Measurements from ENCODE around the gene SV2B.

DNA sequence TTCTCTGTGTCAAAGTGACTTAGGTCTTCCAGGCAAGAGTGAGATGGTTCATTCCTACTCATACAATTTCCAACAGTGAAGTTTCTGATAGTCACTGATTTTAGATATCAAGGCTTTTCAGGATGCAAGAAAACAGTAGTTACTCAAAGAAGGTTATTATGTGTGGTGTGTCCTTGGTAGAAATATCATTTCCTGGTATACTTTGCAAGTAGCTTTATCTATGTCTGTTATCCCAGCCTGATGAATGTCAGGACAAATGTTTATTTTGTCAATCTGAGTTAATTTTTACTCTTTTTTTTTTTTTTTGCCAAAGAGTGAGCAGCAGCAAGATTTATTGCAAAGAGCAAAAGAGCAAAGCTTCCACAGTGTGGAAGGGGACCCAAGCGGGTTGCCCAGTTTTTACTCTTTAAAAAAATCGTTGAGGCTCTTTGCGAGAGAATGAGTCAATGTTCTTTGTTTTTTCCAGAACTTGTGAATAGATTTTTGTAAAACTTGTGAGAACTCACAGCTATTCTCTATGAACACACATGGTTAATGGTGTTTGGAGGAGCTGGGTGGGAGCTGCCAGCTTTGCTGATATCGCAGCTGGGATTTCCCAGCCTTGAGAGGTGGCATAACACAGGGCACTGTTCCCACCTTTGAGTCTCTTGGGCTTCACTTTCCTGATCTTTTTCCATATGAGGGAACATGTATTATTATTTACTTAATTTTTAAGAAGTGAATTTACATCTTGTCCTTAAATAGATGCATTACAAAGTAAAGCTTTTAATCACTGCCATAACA, 51.9 kb downstream of the SV2B start:
- TF ChIP-seq POLR2A (IDR thresholded peaks at IDR 0.05), result no peak
- TF ChIP-seq, protein P1, sequence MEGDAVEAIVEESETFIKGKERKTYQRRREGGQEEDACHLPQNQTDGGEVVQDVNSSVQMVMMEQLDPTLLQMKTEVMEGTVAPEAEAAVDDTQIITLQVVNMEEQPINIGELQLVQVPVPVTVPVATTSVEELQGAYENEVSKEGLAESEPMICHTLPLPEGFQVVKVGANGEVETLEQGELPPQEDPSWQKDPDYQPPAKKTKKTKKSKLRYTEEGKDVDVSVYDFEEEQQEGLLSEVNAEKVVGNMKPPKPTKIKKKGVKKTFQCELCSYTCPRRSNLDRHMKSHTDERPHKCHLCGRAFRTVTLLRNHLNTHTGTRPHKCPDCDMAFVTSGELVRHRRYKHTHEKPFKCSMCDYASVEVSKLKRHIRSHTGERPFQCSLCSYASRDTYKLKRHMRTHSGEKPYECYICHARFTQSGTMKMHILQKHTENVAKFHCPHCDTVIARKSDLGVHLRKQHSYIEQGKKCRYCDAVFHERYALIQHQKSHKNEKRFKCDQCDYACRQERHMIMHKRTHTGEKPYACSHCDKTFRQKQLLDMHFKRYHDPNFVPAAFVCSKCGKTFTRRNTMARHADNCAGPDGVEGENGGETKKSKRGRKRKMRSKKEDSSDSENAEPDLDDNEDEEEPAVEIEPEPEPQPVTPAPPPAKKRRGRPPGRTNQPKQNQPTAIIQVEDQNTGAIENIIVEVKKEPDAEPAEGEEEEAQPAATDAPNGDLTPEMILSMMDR (IDR thresholded peaks at IDR 0.05), result no peak

Measured in transverse colon (tissue), 3 donors.